ENCODE data around the gene KCNH8.

The KCNH8 gene

GRCh38 chr3:19365471-19365870 is 217.2 kb downstream of the KCNH8 start:
- Histone ChIP-seq H3K4me1 (ENCODE audit: insufficient read depth, low read length) (no peaks in the 10 kb centered on the region), H3K36me3 (ENCODE audit: insufficient read depth, low read length) (no peaks in the 10 kb centered on the region), H3K9ac (ENCODE audit: low read depth, low read length) (no peak overlapping the region), H3K4me3 (ENCODE audit: low read length) (no peak overlapping the region), H3K27me3 (ENCODE audit: insufficient read depth, low read length) (no peaks in the 10 kb centered on the region), H3K27ac (ENCODE audit: low read depth, low read length) (no peak overlapping the region), H3K9me3 (ENCODE audit: insufficient read depth, low read depth, low read length) (no peaks in the 10 kb centered on the region)
- WGBS, result 94% methylated on average over 3 of the region's 6 CpGs

- no peaks in the 10 kb centered on the region for H3K9me3 ChIP-seq (ENCODE audit: insufficient read depth, low read depth, low read length)
- no peaks in the 10 kb centered on the region for H3K27me3 ChIP-seq (ENCODE audit: insufficient read depth, low read length)
- peaks cover 5% of the 10 kb centered on the region; the same call in 1 of the 2 replicates for H3K4me1 ChIP-seq (ENCODE audit: insufficient read depth, low read length)
- H3K27ac ChIP-seq (ENCODE audit: low read depth, low read length), result no peak overlapping the region
- no peak overlapping the region for H3K9ac ChIP-seq (ENCODE audit: low read depth, low read length)
- H3K36me3 ChIP-seq (ENCODE audit: insufficient read depth, low read length), result no peaks in the 10 kb centered on the region
- 95% methylated on average over 3 of the region's 3 CpGs for WGBS
- H3K4me3 ChIP-seq (ENCODE audit: low read length), result no peak overlapping the region
These were observed 236.6 kb downstream of the KCNH8 start for GRCh38 chr3:19384868-19385267.

- no CpG with 5 or more reads among the region's 3 CpGs for WGBS
- Histone ChIP-seq H3K9me3 (ENCODE audit: insufficient read depth, low read depth, low read length) (no peaks in the 10 kb centered on the region), H3K4me3 (ENCODE audit: low read length) (no peak overlapping the region), H3K36me3 (ENCODE audit: insufficient read depth, low read length) (no peaks in the 10 kb centered on the region), H3K9ac (ENCODE audit: low read depth, low read length) (no peak overlapping the region), H3K4me1 (ENCODE audit: insufficient read depth, low read length) (peaks cover 5% of the 10 kb centered on the region; the same call in 1 of the 2 replicates), H3K27me3 (ENCODE audit: insufficient read depth, low read length) (no peaks in the 10 kb centered on the region), H3K27ac (ENCODE audit: low read depth, low read length) (no peak overlapping the region)
These were observed 243.8 kb downstream of the KCNH8 start for GRCh38 chr3:19392150-19392549.

GRCh38 chr3:19394946-19395345 is 246.6 kb downstream of the KCNH8 start:
- Histone ChIP-seq H3K9ac (ENCODE audit: low read depth, low read length) (no peak overlapping the region), H3K4me3 (ENCODE audit: low read length) (no peak overlapping the region), H3K27me3 (ENCODE audit: insufficient read depth, low read length) (no peaks in the 10 kb centered on the region), H3K4me1 (ENCODE audit: insufficient read depth, low read length) (peaks cover 15% of the 10 kb centered on the region), H3K9me3 (ENCODE audit: insufficient read depth, low read depth, low read length) (no peaks in the 10 kb centered on the region), H3K27ac (ENCODE audit: low read depth, low read length) (no peak overlapping the region), H3K36me3 (ENCODE audit: insufficient read depth, low read length) (no peaks in the 10 kb centered on the region)
- 98% methylated on average over 8 of the region's 8 CpGs for WGBS

- no peak overlapping the region for H3K9ac ChIP-seq (ENCODE audit: low read depth, low read length)
- no peaks in the 10 kb centered on the region for H3K36me3 ChIP-seq (ENCODE audit: insufficient read depth, low read length)
- H3K4me1 ChIP-seq (ENCODE audit: insufficient read depth, low read length), result peaks cover 15% of the 10 kb centered on the region
- H3K27ac ChIP-seq (ENCODE audit: low read depth, low read length), result no peak overlapping the region
- H3K27me3 ChIP-seq (ENCODE audit: insufficient read depth, low read length), result no peaks in the 10 kb centered on the region
- H3K4me3 ChIP-seq (ENCODE audit: low read length), result no peak overlapping the region
- no peaks in the 10 kb centered on the region for H3K9me3 ChIP-seq (ENCODE audit: insufficient read depth, low read depth, low read length)
- WGBS, result 100% methylated on average over 1 of the region's 2 CpGs
These were observed 248.4 kb downstream of the KCNH8 start for GRCh38 chr3:19396726-19397125.

- H3K27me3 ChIP-seq (ENCODE audit: insufficient read depth, low read length), result no peaks in the 10 kb centered on the region
- H3K4me3 ChIP-seq (ENCODE audit: low read length), result no peak overlapping the region
- no peaks in the 10 kb centered on the region for H3K36me3 ChIP-seq (ENCODE audit: insufficient read depth, low read length)
- 0 out of 2 replicates have a peak overlapping the region, but pooled peaks have one; percentile 12 for H3K27ac ChIP-seq (ENCODE audit: low read depth, low read length)
- no peak overlapping the region for H3K9ac ChIP-seq (ENCODE audit: low read depth, low read length)
- 100% methylated on average over 1 of the region's 1 CpG for WGBS
- peaks cover 15% of the 10 kb centered on the region for H3K4me1 ChIP-seq (ENCODE audit: insufficient read depth, low read length)
- H3K9me3 ChIP-seq (ENCODE audit: insufficient read depth, low read depth, low read length), result no peaks in the 10 kb centered on the region
These were observed 251.0 kb downstream of the KCNH8 start for GRCh38 chr3:19399356-19399755.

- Histone ChIP-seq H3K36me3 (ENCODE audit: insufficient read depth, low read length) (no peaks in the 10 kb centered on the region), H3K4me1 (ENCODE audit: insufficient read depth, low read length) (peaks cover 15% of the 10 kb centered on the region), H3K9ac (ENCODE audit: low read depth, low read length) (no peak overlapping the region), H3K27ac (ENCODE audit: low read depth, low read length) (0 out of 2 replicates have a peak overlapping the region, but pooled peaks have one; percentile 12), H3K27me3 (ENCODE audit: insufficient read depth, low read length) (no peaks in the 10 kb centered on the region), H3K4me3 (ENCODE audit: low read length) (no peak overlapping the region), H3K9me3 (ENCODE audit: insufficient read depth, low read depth, low read length) (no peaks in the 10 kb centered on the region)
- WGBS, result 100% methylated on average over 1 of the region's 2 CpGs
These were observed 251.5 kb downstream of the KCNH8 start for GRCh38 chr3:19399836-19400235.

GRCh38 chr3:19420159-19420558 is 271.8 kb downstream of the KCNH8 start:
- Histone ChIP-seq H3K27ac (ENCODE audit: low read depth, low read length) (no peak overlapping the region), H3K9ac (ENCODE audit: low read depth, low read length) (no peak overlapping the region), H3K9me3 (ENCODE audit: insufficient read depth, low read depth, low read length) (no peaks in the 10 kb centered on the region), H3K27me3 (ENCODE audit: insufficient read depth, low read length) (no peaks in the 10 kb centered on the region), H3K4me3 (ENCODE audit: low read length) (no peak overlapping the region), H3K36me3 (ENCODE audit: insufficient read depth, low read length) (no peaks in the 10 kb centered on the region), H3K4me1 (ENCODE audit: insufficient read depth, low read length) (no peaks in the 10 kb centered on the region)
- 100% methylated on average over 3 of the region's 4 CpGs for WGBS

GRCh38 chr3:19425825-19426224 is 277.5 kb downstream of the KCNH8 start:
- Histone ChIP-seq H3K36me3 (ENCODE audit: insufficient read depth, low read length) (no peaks in the 10 kb centered on the region), H3K9ac (ENCODE audit: low read depth, low read length) (no peak overlapping the region), H3K27me3 (ENCODE audit: insufficient read depth, low read length) (no peaks in the 10 kb centered on the region), H3K4me3 (ENCODE audit: low read length) (no peak overlapping the region), H3K9me3 (ENCODE audit: insufficient read depth, low read depth, low read length) (no peaks in the 10 kb centered on the region), H3K27ac (ENCODE audit: low read depth, low read length) (no peak overlapping the region), H3K4me1 (ENCODE audit: insufficient read depth, low read length) (no peaks in the 10 kb centered on the region)
- WGBS, result 99% methylated on average over 1 of the region's 1 CpG

- H3K27me3 ChIP-seq (ENCODE audit: insufficient read depth, low read length), result no peaks in the 10 kb centered on the region
- H3K27ac ChIP-seq (ENCODE audit: low read depth, low read length), result no peak overlapping the region
- no peak overlapping the region for H3K4me3 ChIP-seq (ENCODE audit: low read length)
- H3K9ac ChIP-seq (ENCODE audit: low read depth, low read length), result no peak overlapping the region
- no peaks in the 10 kb centered on the region for H3K9me3 ChIP-seq (ENCODE audit: insufficient read depth, low read depth, low read length)
- no peaks in the 10 kb centered on the region for H3K4me1 ChIP-seq (ENCODE audit: insufficient read depth, low read length)
- H3K36me3 ChIP-seq (ENCODE audit: insufficient read depth, low read length), result no peaks in the 10 kb centered on the region
- 97% methylated on average over 1 of the region's 1 CpG for WGBS
These were observed 279.3 kb downstream of the KCNH8 start for GRCh38 chr3:19427422-19428149.

GRCh38 chr3:19428729-19429128 is 280.4 kb downstream of the KCNH8 start:
- no peak overlapping the region for H3K4me3 ChIP-seq (ENCODE audit: low read length)
- no peaks in the 10 kb centered on the region for H3K4me1 ChIP-seq (ENCODE audit: insufficient read depth, low read length)
- no peaks in the 10 kb centered on the region for H3K27me3 ChIP-seq (ENCODE audit: insufficient read depth, low read length)
- no peaks in the 10 kb centered on the region for H3K9me3 ChIP-seq (ENCODE audit: insufficient read depth, low read depth, low read length)
- H3K9ac ChIP-seq (ENCODE audit: low read depth, low read length), result no peak overlapping the region
- WGBS, result 95% methylated on average over 7 of the region's 7 CpGs
- no peaks in the 10 kb centered on the region for H3K36me3 ChIP-seq (ENCODE audit: insufficient read depth, low read length)
- H3K27ac ChIP-seq (ENCODE audit: low read depth, low read length), result no peak overlapping the region

- Histone ChIP-seq H3K4me3 (ENCODE audit: low read length) (no peak overlapping the region), H3K27me3 (ENCODE audit: insufficient read depth, low read length) (no peaks in the 10 kb centered on the region), H3K27ac (ENCODE audit: low read depth, low read length) (no peak overlapping the region), H3K9me3 (ENCODE audit: insufficient read depth, low read depth, low read length) (no peaks in the 10 kb centered on the region), H3K9ac (ENCODE audit: low read depth, low read length) (no peak overlapping the region), H3K4me1 (ENCODE audit: insufficient read depth, low read length) (peaks cover 10% of the 10 kb centered on the region; the same call in 1 of the 2 replicates), H3K36me3 (ENCODE audit: insufficient read depth, low read length) (no peaks in the 10 kb centered on the region)
- WGBS, result no CpG with 5 or more reads among the region's 2 CpGs
These were observed 284.4 kb downstream of the KCNH8 start for GRCh38 chr3:19432669-19433068.
